H9 (cell line): Measurements from ENCODE around the gene SLC25A24. TPM values are rescaled to one million over a fixed set of nuclear protein-coding genes. Genes with fewer than 3 reads are reported as not detected.

ENCODE experiments used
- DNase-seq: peaks from one replicate; pipeline ENCODE4 v3.0.0-alpha.2; 2017
- H2AFZ ChIP-seq: one replicate; pipeline ENCODE4 v1.6.1; 2013; ENCODE audit warnings: mild to moderate bottlenecking, low read length, control low read depth, moderate library complexity
- H2AK5ac ChIP-seq: 2 replicates; pipeline ENCODE4 v1.6.1; 2013; ENCODE audit warnings: low read length, control low read depth, mixed read lengths; ENCODE audit not compliant: insufficient read length
- H2BK120ac ChIP-seq: one replicate; pipeline ENCODE4 v1.6.1; 2013; ENCODE audit warnings: low read depth, mild to moderate bottlenecking, low read length, control low read depth, inconsistent platforms; ENCODE audit not compliant: poor library complexity, severe bottlenecking
- H2BK12ac ChIP-seq: 2 replicates; pipeline ENCODE4 v1.6.1; 2013; ENCODE audit warnings: low read length, control low read depth, mixed read lengths, low read depth; ENCODE audit not compliant: insufficient read length
- H2BK15ac ChIP-seq: 2 replicates; pipeline ENCODE4 v1.6.1; 2013; ENCODE audit warnings: low read depth, low read length, control low read depth
- H2BK20ac ChIP-seq: one replicate; pipeline ENCODE4 v1.6.1; 2013; ENCODE audit warnings: low read depth, mild to moderate bottlenecking, low read length, control low read depth, inconsistent platforms; ENCODE audit not compliant: poor library complexity, severe bottlenecking
- H2BK5ac ChIP-seq: 2 replicates; pipeline ENCODE4 v1.6.1; 2013; ENCODE audit warnings: low read length, control low read depth, mixed read lengths; ENCODE audit not compliant: insufficient read length
- H3K14ac ChIP-seq: 2 replicates; pipeline ENCODE4 v1.6.1; 2013; ENCODE audit warnings: low read length, control low read depth; ENCODE audit not compliant: insufficient read depth
- H3K18ac ChIP-seq: 2 replicates; pipeline ENCODE4 v1.6.1; 2013; ENCODE audit warnings: low read depth, mild to moderate bottlenecking, mixed read lengths, low read length, control low read depth; ENCODE audit not compliant: insufficient read length
- H3K23ac ChIP-seq: 2 replicates; pipeline ENCODE4 v1.6.1; 2013; ENCODE audit warnings: low read length, control low read depth, mixed read lengths, low read depth; ENCODE audit not compliant: insufficient read length
- H3K23me2 ChIP-seq: 2 replicates; pipeline ENCODE4 v1.6.1; 2013; ENCODE audit warnings: low read depth, mild to moderate bottlenecking, mixed read lengths, low read length, control low read depth; ENCODE audit not compliant: insufficient read length, poor library complexity, severe bottlenecking
- H3K27ac ChIP-seq: 2 replicates; pipeline ENCODE4 v1.5.1; 2013; ENCODE audit warnings: low read length, control low read depth, mixed read lengths, low read depth; ENCODE audit not compliant: insufficient read length
- H3K27me3 ChIP-seq: 2 replicates; pipeline ENCODE4 v1.6.1; 2013; ENCODE audit warnings: low read length, control low read depth, inconsistent platforms; ENCODE audit not compliant: insufficient read depth
- H3K4ac ChIP-seq: 2 replicates; pipeline ENCODE4 v1.6.1; 2013; ENCODE audit warnings: low read depth, mild to moderate bottlenecking, control low read depth, inconsistent platforms, low read length, moderate library complexity
- H3K4me1 ChIP-seq: 2 replicates; pipeline ENCODE4 v1.6.1; 2013; ENCODE audit warnings: low read length, control low read depth, inconsistent platforms; ENCODE audit not compliant: insufficient read depth
- H3K4me2 ChIP-seq: 2 replicates; pipeline ENCODE4 v1.6.1; 2013; ENCODE audit warnings: low read length, control low read depth, mixed read lengths; ENCODE audit not compliant: insufficient read length, insufficient read depth
- H3K56ac ChIP-seq: 2 replicates; pipeline ENCODE4 v1.6.1; 2013; ENCODE audit warnings: low read depth, mild to moderate bottlenecking, mixed read lengths, low read length, control low read depth; ENCODE audit not compliant: insufficient read length
- H3K79me1 ChIP-seq: 2 replicates; pipeline ENCODE4 v1.6.1; 2013; ENCODE audit warnings: low read depth, mild to moderate bottlenecking, moderate library complexity, low read length, control low read depth, inconsistent platforms; ENCODE audit not compliant: insufficient read depth, poor library complexity, severe bottlenecking
- H3K79me2 ChIP-seq: 2 replicates; pipeline ENCODE4 v1.6.1; 2013; ENCODE audit warnings: low read length, control low read depth, inconsistent platforms; ENCODE audit not compliant: insufficient read depth
- H3K9ac ChIP-seq: 2 replicates; pipeline ENCODE4 v1.6.1; 2013; ENCODE audit warnings: low read length, control low read depth, mixed read lengths; ENCODE audit not compliant: insufficient read length; ENCODE audit errors: extremely low read depth
- H3K9me3 ChIP-seq: one replicate; pipeline ENCODE4 v1.6.1; 2013; ENCODE audit warnings: low read depth, low read length, inconsistent platforms; ENCODE audit not compliant: control insufficient read depth
- H3T11ph ChIP-seq: one replicate; pipeline ENCODE4 v1.6.1; 2013; ENCODE audit warnings: mild to moderate bottlenecking, low read length, control low read depth, inconsistent platforms
- H4K20me1 ChIP-seq: one replicate; pipeline ENCODE4 v1.6.1; 2013; ENCODE audit not compliant: control insufficient read depth, insufficient read length, insufficient read depth
- H4K5ac ChIP-seq: 2 replicates; pipeline ENCODE4 v1.6.1; 2013; ENCODE audit warnings: low read depth, mild to moderate bottlenecking, mixed read lengths, low read length, control low read depth; ENCODE audit not compliant: insufficient read length
- H4K8ac ChIP-seq: replicated peaks from 2 replicates; pipeline ENCODE4 v1.6.1; 2013; ENCODE audit warnings: low read length, control low read depth, mixed read lengths, low read depth; ENCODE audit not compliant: insufficient read length
- H4K91ac ChIP-seq: 2 replicates; pipeline ENCODE4 v1.6.1; 2013; ENCODE audit warnings: low read depth, mild to moderate bottlenecking, moderate library complexity, mixed read lengths, low read length, control low read depth; ENCODE audit not compliant: insufficient read length
- H3K27ac Mint-ChIP-seq, 3 experiments: 2 replicates in 2 of 3; 3 replicates in 1 of 3; pipeline ENCODE4 v1.8.0; 2020 to 2021; ENCODE audit warnings: mixed read lengths in 3 of 3, mild to moderate bottlenecking in 1 of 3, moderate library complexity in 1 of 3
- H3K27me3 Mint-ChIP-seq: 2 replicates; pipeline ENCODE4 v1.8.0; 2021; ENCODE audit warnings: low read depth, mild to moderate bottlenecking, moderate library complexity, mixed read lengths
- H3K36me3 Mint-ChIP-seq, 3 experiments: 2 replicates in 2 of 3; 3 replicates in 1 of 3; pipeline ENCODE4 v1.8.0; 2020 to 2021; ENCODE audit warnings: low read depth in 3 of 3, mixed read lengths in 3 of 3; ENCODE audit not compliant: insufficient read depth in 1 of 3
- H3K4me1 Mint-ChIP-seq, 2 experiments: 2 replicates each; pipeline ENCODE4 v1.8.0; 2020; ENCODE audit warnings: mixed read lengths in 2 of 2
- H3K4me3 Mint-ChIP-seq, 2 experiments: 2 replicates in 1 of 2; 3 replicates in 1 of 2; pipeline ENCODE4 v1.8.0; 2020 to 2021; ENCODE audit warnings: mild to moderate bottlenecking in 2 of 2, mixed read lengths in 2 of 2, moderate library complexity in 1 of 2
- H3K9me3 Mint-ChIP-seq, 2 experiments: 2 replicates in 1 of 2; 3 replicates in 1 of 2; pipeline ENCODE4 v1.8.0; 2020; ENCODE audit warnings: mild to moderate bottlenecking in 2 of 2, mixed read lengths in 2 of 2, moderate library complexity in 1 of 2
- CTCF ChIP-seq: fragments of 200-600 bp; sonication (generic); conservative IDR thresholded peaks from 3 replicates; pipeline ENCODE4 v1.8.0; 2021; ENCODE audit warnings: antibody characterized with exemption, mild to moderate bottlenecking
- WGBS: extraction: QIAGEN DNeasy Blood & Tissue Kit; methylation state at CpG from one replicate; pipeline ENCODE4 v1.1.7; 2013; ENCODE audit warnings: missing lambda C conversion rate, low lambda C conversion rate, mixed read lengths; ENCODE audit not compliant: insufficient read length; ENCODE audit errors: extremely low coverage; 5-methylcytosine and 5-hydroxymethylcytosine counted together
- total RNA-seq: library from RNA; stranded (reverse); gene quantifications from 2 replicates; pipeline ENCODE4 v1.2.1, GENCODE V29; 2021

The SLC25A24 gene
- total RNA-seq, 1 experiment from 2014 or later: 35.1 TPM

DNA sequence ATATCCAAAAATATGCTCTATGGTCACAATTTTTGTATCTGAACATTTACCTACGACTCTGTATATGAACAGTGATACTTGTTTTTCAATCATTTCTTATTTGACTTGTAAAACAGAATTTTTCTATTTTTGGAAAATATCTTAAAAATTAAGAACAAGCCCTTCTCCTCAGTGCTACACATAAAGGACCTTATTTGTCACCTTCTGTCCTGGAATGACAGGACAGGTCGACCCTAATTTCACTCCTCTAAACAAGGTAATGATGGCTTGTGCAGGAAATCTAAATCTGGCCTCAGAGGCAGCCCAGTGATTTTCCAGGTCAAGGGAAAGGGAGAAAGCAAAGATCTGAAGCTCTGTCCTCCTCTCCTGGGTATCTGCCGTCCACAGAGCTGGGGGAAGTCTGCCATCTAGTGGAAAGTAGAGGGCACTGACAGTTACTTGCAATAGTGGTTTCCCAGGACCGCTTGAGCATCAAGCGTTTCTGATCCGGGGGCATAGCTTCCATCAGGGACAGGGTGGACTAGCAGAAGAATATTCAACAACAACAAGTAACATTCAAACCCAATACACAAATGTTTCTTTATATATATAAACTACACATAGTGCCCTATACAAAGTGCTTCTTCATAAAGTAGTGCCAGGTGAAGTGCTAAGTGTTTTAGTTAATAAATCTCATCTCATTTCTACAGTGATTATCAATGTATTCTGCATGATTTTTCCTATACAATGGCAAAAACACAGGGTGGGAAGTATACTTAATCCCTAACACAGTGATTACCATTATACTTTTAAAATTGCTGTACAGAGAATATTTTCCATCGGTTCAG is 74.6 kb downstream of the SLC25A24 start:
- no peaks in the 10 kb centered on the region for H3K23me2 ChIP-seq
- peak; percentile 77 for DNase-seq
- peaks cover 12 to 16% of the 10 kb centered on the region in 2 experiments for H3K4me1 Mint-ChIP-seq
- no peaks in the 10 kb centered on the region for H3K79me1 ChIP-seq
- no peak overlapping the region for H2BK5ac ChIP-seq
- H2BK15ac ChIP-seq: no peak overlapping the region
- no peaks in the 10 kb centered on the region for H3K9me3 ChIP-seq
- TF ChIP-seq CTCF: peak; percentile 93
- H3T11ph ChIP-seq: no peak overlapping the region
- no peak overlapping the region for H4K91ac ChIP-seq
- no peak overlapping the region for H4K5ac ChIP-seq
- no peak overlapping the region for H2BK120ac ChIP-seq
- H3K36me3 Mint-ChIP-seq: no peaks in the 10 kb centered on the region; a peak in 2 of 7 replicates
- H3K9me3 Mint-ChIP-seq: no peaks in the 10 kb centered on the region
- no peak overlapping the region for H3K14ac ChIP-seq
- H3K27ac Mint-ChIP-seq: no peak overlapping the region; a peak in 1 of 7 replicates
- no peak overlapping the region for H3K4me2 ChIP-seq
- H3K27me3 Mint-ChIP-seq: no peaks in the 10 kb centered on the region
- no peak overlapping the region for H3K4me3 Mint-ChIP-seq
- no peak overlapping the region for H3K4ac ChIP-seq
- H3K56ac ChIP-seq: no peak overlapping the region
- no peak overlapping the region for H2BK12ac ChIP-seq
- no CpG with 5 or more reads among the region's 7 CpGs for WGBS
- H4K8ac ChIP-seq: no peak overlapping the region
- H3K4me1 ChIP-seq: no peaks in the 10 kb centered on the region
- H3K23ac ChIP-seq: no peak overlapping the region
- no peak overlapping the region for H3K18ac ChIP-seq
- no peak overlapping the region for H2BK20ac ChIP-seq
- H3K27me3 ChIP-seq: no peaks in the 10 kb centered on the region
- no peak overlapping the region for H3K9ac ChIP-seq
- no peak overlapping the region for H2AK5ac ChIP-seq
- no peak overlapping the region for H3K27ac ChIP-seq
- H3K79me2 ChIP-seq: no peaks in the 10 kb centered on the region
- no peaks in the 10 kb centered on the region for H4K20me1 ChIP-seq
- H2AFZ ChIP-seq: no peak overlapping the region
